ENCODE results near the gene ZFP69B.

Gene ZFP69B

GRCh38 chr1:40462956-40463590, 12.8 kb downstream of the ZFP69B start:
- peak; percentile 13 for DNase-seq (ENCODE audit: low read depth)
- no peak overlapping the region for H3K4me3 ChIP-seq (ENCODE audit: low read depth, low read length)
- no peak for TF ChIP-seq CTCF (conservative IDR thresholded peaks at IDR 0.05; ENCODE audit: low read depth, low read length)

GRCh38 chr1:40469327-40469726, 19.1 kb downstream of the ZFP69B start:
- no peak for TF ChIP-seq CTCF (conservative IDR thresholded peaks at IDR 0.05; ENCODE audit: low read depth, low read length)
- H3K4me3 ChIP-seq (ENCODE audit: low read depth, low read length), result no peak overlapping the region
- DNase-seq (ENCODE audit: low read depth), result no peak

GRCh38 chr1:40475268-40475667, 25.0 kb downstream of the ZFP69B start:
- H3K4me3 ChIP-seq (ENCODE audit: low read depth, low read length), result no peak overlapping the region
- TF ChIP-seq CTCF (conservative IDR thresholded peaks at IDR 0.05; ENCODE audit: low read depth, low read length), result no peak
- no peak for DNase-seq (ENCODE audit: low read depth)

- H3K4me3 ChIP-seq (ENCODE audit: low read depth, low read length), result peak within 1 kb of the TSS; percentile 76
- DNase-seq (ENCODE audit: low read depth), result peak; percentile 56
Observed at GRCh38 chr1:40476924-40477677, 26.8 kb downstream of the ZFP69B start, which contains the start of gene ZFP69. Gene ZFP69 (plus strand): TSS chr1:40477290. CDS start chr1:40479362, 2,072 bp downstream.

GRCh38 chr1:40477678-40478053, 27.4 kb downstream of the ZFP69B start:
- DNase-seq (ENCODE audit: low read depth), result peak; percentile 34

More at GRCh38 chr1:40476924-40477677, 26.8 kb downstream of the ZFP69B start, which contains the start of gene ZFP69:
- no peak for TF ChIP-seq CTCF (conservative IDR thresholded peaks at IDR 0.05; ENCODE audit: low read depth, low read length)

GRCh38 chr1:40478276-40478675, 28.0 kb downstream of the ZFP69B start:
- DNase-seq (ENCODE audit: low read depth), result no peak
- no peak for TF ChIP-seq CTCF (conservative IDR thresholded peaks at IDR 0.05; ENCODE audit: low read depth, low read length)
- H3K4me3 ChIP-seq (ENCODE audit: low read depth, low read length), result no peak overlapping the region

More at GRCh38 chr1:40477678-40478053, 27.4 kb downstream of the ZFP69B start:
- peak overlapping the region; percentile 76 for H3K4me3 ChIP-seq (ENCODE audit: low read depth, low read length)
- TF ChIP-seq CTCF (conservative IDR thresholded peaks at IDR 0.05; ENCODE audit: low read depth, low read length), result no peak
